Stimulated activated CD8-positive, alpha-beta memory T cell treated with anti-CD3 and anti-CD28 coated beads, Interleukin-4, amount 100 ng/mL, for 24 hours (primary cell): ENCODE results near the gene IPP.
"Not testable (repeated sequence)": the region's sequence is repeated elsewhere in the genome, so short reads cannot be mapped to it uniquely, and the experiment has no call there.

ENCODE experiments used
- DNase-seq: peaks from one replicate; pipeline ENCODE4 v3.0.0-alpha.2; 2020; ENCODE audit warnings: low read depth

Gene IPP

DNA sequence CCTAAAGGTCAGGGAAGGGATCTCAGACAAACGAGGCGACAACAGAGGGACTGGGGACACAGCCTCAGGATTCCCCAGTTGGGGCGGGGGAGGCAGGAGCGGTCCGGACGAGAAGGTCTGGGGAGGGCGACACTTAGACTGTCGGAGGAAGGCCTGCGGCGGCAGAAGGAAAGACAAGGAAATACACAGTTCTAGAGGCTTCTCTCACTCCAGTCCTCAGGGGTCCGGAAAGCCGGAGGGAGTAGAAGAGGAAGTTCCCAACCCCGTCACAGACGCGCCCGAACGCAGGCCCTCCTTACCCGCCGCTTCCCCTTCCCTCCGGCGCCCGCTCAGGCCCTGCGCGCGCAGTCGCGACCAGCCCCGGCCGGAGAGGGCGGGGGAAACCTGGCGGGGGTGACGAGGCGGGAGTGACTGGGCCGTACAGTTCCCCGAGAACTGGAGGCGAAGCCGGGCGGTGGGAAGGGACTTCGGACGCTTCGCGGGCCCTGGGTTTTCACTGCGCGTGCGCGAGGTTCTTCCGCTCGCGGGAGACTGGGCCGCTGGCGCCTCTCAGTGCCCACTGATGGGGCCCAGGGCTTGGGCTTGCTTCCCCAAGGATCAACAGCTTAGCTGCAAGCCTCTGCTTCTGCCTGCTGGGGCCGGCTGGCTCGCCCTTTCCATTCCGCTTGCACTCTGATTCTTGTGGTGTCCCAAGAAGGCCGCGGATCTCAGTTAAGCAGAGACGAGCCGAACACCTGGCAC lies at the start of gene IPP:
IPP (minus strand) TSS at position 356 of the 741 bp plus-strand sequence. CDS start 4,242 bp downstream, outside the sequence.
- peak; percentile 93 for DNase-seq

DNA sequence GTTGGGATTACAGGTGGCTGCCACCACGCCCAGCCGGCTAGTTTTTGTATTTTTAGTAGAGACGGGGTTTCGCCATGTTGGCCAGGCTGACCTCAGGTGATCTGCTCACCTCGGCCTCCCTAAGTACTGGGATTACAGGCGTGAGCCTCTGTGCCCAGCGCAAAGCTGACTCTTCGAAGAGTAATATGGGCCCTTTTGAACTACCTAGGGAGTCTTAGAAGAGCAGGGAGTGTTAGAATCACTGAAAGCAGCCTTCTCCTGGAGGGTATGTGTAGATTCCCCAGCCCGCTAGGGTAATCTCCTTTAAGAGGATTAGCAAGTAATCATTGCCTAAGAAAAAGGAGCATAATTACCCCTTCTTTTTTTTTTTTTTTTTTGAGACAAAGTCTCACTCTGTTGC lies 46.5 kb upstream of the IPP start:
- no peak for DNase-seq

DNA sequence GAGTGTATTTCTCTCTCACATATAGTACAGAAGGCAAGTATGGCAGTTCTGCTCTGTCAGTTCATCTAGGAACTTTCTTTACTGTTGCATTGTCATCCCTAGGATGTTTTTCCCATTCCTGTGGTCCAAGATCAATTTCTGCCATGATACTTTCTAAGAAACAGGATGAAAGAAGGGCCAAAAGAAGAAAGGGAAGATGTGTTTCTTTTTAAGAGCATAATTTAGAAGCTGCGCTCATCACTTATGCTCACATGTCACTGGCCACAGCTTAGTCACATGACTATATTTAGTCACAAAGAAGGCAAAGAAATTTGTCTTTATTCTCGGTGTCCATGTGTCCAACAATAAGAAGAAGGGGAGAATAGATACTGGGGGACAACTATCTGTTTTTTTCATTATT lies 45.9 kb upstream of the IPP start:
- no peak for DNase-seq

DNA sequence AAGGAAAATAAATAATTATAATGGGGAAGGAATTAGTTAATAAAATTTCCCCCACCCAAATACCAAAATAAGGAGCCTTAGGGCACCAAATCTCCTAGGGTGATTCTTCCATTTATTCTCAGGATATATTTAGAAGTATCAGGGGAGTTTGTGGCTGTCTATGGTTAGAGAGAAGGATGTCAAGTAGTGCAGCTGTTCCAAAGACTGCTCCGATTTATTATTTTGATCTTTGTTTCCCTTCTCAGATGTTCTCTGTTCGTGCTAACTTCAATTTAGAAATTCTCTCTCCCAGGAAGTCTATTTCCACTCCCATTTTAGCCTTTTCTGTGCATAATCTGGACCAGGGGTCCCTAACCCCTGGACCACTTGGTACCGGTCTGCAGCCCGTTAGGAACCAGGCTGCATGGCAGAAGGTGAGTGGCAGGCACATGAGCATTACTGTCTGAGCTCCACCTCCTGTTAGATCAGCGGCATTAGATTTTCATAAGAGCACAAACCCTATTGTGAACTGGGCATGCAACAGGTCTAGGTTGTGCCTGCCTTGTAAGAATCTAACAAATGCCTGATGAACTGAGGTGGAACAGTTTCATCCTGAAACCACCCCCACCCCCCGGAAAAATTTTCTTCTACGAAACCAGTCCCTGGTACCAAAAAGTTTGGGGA lies 43.6 kb upstream of the IPP start:
- no peak for DNase-seq

DNA sequence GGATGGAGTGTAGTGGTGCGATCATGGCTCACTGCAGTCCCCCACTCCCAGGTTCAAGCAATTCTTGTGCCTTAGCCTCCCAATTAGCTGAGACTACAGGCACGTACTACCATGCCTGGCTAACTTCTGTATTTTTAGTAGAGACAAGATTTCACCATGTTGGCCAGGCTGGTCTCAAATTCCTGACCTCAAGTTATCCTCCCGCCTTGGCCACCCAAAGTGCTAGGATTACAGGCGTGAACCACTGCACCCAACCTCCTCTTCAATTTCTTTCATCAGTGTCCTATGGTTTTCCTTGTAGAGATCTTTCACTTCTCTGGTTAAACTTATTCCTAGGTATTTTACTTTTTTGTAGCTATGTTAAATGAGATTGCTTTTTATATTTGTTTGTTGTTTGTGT lies 42.3 kb upstream of the IPP start:
- no peak for DNase-seq

DNA sequence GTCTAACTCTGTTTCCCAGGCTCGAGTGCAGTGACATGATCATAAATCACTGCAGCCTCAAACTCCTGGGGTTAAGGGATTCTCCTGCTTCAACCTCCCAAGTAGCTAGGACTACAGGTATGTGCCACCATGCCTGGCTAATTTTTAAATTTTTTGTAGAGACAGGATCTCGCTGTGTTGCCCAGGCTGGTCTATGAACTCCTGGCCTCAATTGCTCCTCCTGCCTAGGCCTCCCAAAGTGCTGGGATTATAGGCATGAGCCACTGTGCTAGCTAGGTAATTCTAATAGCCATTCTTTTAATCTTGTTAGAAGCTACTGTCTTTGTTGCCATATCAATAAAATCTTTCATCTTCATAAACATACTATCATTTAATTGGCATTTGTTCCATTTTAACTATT lies 39.1 kb upstream of the IPP start:
- DNase-seq = no peak

DNA sequence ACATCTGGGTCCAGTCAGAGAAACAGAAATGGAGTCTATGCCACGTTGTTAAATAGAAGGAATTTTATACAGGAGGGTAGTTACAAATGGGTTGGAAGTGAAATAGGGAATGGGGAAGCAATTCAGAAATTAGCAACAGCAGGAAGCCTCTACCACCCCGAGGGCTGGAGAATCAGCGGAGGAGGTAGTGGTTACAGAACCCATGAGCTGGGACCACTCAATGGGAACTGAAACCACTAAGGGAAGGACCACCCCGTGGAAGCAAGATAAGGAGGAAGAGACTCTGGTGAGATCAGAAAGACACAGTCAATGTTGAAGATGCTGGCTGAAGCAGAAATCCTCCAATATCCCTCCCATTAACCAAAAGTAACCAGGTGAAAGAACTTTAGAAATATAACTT lies 37.5 kb upstream of the IPP start:
- DNase-seq = no peak

DNA sequence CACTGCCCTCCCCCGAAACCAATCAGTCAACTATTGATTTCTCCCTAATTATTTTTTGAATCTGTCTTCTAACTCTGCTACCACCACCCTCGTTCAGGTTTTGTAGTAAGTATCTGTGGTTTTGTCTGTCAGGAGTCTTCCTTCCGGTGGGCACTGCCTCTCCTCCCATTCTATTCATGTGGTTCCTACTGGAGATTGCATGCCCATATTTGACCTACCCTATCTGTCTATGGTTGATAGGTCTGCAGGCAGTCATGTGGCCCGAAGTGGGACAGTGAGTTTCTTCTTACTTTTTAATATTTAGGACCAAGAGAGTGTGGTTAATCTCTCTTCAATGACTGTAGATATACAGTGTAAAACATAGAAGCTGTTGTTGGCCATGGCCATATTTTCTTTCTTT lies 35.1 kb upstream of the IPP start:
- DNase-seq = no peak

DNA sequence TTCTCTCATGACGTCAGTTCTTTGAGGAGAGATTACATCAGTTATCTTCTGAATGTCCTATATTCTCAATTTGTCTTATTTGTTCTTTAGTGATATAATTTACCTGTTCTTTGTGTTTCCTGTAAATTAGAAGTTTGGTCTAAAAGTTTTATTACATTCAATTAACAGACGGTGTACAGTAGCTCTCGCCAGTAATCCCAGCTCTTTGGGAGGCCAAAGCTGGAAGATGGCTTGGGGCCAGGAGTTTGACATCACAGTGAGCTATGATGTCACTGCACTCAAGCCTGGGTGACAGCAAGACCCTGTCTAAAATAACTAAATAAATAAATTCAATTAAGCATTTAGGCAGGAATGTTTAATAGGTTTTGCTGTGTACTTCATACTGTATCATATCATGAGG lies 25.3 kb upstream of the IPP start:
- DNase-seq = no peak

DNA sequence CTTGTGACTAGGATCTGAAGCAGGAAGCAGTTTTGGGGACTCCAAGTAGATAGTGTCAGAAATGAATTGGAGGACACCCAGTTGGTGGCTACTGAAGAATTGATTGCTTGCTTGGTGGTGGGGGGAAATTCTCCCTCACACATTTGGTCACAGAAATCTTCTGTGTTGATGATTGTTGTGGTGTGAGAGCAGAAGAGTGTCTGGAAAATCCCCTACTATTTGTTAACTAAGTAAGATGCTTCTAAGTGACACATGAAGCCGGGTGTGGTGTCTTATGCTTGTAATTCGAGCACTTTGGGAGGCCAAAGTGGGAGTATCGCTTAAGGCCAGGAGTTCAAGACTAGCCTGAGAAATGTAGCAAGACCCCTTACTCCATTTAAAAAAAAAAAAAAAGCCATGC lies 22.5 kb upstream of the IPP start:
- DNase-seq = no peak

DNA sequence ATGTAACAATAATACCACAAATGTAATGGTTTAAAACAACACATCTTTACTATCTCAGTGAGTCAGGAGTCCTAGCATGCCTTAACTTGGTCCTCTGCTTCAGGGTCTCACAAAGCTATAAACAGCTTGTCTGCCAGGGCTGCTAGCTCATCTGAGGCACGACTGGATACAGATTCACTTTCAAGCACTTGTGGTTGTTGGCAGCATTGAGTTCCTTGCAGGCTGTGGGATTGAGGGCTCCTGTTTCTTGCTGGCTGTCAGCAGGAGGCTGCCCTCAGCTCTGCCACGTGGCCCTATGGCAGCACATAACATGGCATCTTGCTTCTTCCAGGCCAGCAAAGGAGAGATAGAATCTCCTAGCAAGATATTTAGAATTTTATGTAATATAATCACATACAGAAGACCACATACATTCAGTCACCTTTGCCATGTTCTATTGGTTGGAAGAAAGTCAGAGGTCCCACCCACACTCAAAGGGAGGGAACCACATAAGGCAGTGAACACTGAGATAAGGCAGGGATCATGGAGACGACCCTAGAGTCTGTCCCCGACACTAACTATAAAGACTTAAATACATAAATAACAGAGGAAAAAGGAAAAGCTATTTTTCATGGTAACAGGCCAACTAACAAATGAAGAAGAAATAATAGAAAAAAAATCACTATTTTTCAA lies 18.9 kb upstream of the IPP start:
- DNase-seq = no peak

DNA sequence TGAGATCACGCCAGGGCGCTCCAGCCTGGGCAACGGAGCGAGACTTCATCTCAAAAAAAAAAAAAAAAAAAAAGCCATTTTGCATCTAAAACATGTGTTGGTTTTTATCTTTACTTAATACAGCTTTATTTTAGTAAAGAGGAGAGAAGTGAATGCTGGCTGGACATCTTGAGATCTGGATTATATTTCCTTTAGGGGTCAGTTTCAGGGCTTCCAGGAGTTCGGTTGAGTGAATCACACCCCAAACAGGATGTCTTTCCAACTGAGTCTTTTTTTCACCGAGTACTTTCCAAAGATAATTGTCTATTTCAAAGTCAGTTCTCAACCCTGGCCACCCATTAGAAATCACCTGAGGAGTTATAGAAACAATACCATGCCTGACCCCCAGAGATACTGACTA lies 16.6 kb upstream of the IPP start:
- DNase-seq = no peak

DNA sequence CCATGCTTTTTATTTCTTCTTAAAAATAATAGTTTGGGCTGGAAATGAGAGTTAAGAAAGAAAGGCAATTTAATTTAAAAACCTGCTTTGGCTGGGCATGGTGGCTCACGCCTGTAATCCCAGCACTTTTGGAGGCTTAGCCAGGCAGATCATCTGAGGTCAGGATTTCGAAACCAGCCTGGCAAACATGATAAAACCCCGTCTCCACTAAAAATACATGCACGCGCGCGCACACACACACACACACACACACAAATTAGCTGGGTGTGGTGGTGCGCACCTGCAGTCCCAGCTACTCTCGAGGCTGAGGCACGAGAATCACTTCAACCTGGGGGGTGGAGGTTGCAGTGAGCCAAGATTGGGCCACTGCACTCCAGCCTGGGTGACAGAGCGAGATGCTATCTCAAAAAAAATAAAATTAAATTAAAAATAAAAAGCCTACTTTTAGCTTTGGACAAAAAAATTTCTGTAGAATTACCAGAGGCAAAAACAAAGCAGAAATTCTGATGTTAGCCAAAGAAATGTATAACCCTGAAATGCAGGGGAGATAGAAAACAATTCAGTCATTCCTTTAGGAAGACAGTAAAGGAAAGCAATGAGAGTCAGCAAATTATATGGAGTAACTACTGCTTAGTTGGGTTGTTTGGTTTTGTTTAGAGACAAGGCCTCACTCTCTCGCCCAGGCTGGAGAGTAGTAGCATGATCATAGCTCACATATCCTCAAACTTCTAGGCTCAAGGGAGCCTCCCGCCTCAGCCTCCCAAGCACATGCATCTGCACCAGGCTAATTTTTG lies 15.7 kb upstream of the IPP start:
- DNase-seq = no peak

DNA sequence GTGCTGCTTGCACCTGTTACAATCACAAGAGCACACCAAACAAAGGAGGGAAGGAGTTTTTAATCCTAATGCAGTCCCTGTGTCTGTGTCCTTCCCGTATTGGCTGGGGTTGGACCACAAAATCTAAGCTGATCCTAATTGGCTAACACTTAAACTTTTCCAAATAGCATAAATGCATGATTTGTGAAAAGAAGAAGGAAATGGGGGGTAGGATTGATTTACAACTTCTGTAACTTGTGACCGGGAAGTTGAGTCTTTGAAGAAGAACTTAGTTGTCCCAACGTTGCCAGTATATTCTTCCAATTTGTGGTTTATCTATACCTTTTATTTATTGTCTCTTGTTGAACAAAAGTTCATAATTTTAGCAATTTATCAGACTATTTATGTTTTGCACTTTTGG lies 11.8 kb upstream of the IPP start:
- no peak for DNase-seq

DNA sequence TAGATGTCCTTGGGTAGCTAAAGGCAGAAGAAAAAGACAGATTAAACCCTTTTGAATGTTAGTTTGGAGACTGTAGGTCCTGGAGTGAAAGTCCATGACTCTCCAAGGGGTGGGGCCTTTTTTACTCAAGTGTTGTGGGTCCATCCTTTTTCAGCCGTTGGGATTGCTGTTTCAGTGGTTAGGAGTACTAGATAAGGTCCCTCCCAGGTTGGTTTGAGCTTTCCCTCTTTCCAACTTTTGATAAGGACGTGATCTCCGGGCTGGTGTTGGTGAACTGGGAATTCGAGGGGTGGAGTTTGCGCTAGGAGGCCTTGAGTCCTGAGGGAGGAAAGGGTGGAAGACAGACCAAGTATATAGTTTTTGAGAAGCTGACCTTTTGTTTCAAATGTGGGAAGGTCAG lies 5.2 kb upstream of the IPP start:
- no peak for DNase-seq

DNA sequence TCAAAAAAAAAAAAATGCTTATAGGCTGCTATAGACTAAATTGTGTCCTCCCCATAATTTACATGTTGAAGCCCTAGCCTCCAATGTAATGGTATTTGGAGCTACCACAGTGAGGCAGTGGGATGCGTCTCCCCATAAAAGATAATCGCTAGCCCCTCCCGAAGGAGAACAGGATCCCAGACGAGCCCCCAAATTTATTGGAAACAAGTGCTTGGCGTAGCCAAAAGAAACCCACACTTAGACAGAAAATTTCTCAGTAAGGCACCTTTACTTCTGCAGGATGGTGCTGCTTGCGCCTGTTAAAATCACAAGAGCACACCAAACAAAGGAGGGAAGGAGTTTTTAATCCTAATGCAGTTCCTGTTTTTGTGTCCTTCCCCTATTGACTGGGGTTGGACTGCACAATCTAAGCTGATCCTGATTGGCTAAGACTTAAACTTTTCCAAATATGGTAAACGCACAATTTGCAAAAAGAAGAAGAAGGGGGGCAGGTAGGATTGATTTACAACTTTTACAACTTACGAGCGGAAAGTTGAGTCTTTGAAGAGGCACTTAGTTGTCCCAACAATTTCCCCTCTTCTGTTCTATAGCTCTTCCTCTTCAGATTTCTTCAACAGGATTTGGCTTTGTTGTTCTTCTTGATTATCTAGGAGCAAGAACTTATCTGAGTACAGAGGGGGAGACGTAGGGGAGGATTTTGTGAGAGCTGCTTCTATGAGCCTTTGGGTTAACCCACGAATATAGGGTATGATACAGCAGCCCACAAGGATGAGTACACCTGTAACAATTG lies 3.0 kb upstream of the IPP start:
- DNase-seq = no peak

DNA sequence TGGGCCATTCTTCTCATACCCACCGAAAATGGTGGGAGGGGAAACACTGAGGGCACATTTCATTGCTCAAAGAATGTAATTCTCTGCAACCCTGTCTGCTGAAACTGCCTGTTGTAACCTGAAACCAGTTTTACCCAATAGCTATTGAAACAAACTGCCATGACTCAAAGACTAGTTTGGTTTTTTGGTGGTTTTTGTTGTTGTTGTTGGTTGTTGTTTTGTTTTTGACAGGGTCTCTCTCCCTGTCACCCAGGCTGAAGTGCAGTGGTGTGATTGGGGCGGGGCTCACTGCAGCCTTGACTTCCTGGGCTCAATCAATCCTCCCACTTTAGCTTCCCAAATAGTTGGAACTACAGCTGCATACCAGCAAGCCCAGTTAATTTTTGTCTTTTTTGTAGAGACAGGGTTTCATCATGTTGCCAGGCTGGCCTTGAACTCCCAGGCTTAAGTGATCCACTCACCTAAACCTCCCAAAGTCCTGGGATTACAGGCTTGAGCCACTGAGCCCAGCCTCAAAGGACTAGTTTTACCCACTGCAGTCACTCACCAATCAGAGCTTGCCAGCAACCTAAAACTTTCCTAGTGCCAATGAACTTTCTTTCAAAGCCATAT lies 2.1 kb upstream of the IPP start:
- DNase-seq = no peak

DNA sequence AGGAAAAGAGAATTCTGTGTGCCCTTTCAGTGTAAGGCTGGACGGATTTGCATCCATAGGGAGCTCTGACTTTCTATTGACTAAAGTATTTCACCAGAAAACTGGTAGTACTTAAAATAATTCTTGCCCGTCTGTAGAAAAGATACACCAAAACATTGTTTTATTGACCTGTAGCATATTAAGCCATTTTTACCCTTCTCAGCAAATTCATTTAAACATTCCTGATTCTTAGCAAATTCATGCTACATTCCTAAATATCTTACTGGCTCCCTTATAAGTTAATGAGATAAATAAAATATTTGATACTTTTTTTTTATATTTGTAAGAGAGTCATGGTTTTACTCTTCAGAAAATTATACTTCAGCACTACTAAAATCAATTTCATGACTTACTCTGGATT lies 1.6 kb upstream of the IPP start:
- DNase-seq = no peak

DNA sequence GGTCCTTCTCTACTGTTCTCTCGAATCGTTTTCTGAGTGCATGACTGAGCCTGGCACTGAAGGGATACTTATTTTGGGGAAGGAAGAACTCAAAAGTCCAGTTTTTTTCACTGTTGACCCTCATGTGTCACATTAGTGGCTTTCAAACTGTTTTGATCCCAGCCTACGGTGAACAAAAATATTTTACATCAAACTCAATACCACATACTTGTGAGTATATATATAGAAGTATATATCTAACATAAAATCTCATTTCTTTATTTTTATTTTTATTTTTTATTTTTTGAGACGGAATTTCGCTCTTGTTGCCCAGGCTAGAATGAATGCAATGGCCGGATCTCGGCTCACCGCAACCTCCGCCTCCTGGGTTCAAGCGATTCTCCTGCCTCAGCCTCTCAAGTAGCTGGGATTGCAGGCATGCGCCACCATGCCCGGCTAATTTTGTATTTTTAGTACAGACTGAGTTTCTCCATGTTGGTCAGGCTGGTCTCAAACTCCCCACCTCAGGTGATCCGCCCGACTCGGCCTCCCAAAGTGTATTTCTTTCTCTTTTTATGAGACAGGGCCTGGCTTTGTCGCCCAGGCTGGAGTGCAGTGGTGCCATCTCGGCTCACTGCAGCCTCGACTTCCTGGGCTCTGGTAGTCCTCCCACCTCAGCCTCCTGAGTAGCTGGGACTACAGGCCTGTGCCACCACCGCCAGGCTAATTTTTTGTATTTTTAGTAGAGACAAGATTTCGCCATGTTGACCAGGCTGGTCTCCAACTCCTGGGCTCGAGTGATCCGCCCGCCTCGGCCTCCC lies 786 bp upstream of the IPP start:
- not testable (repeated sequence) for DNase-seq

DNA sequence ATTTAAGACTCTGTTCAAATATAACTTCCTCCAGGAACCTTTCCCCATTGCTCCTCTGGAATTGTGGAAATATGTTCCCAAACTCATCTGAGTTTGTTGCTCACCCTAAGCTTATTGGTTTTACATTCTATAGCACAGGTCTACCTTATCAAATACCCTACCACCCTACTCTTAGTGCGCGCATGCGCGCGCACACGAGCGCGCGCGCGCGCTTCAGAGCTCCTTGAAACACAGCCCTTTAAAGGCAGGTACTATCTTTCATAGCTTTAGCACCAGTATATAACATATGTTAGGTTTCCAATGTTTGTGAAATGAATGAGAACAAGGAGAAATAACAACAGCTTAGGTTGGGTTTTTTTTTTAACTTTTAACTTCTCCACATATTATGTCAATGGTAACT lies 3.5 kb downstream of the IPP start:
- no peak for DNase-seq
